HS-27A (cell line): Measurements from ENCODE around the gene TRAPPC5.
"Not testable (repeated sequence)": the region's sequence is repeated elsewhere in the genome, so short reads cannot be mapped to it uniquely, and the experiment has no call there.

Experiments
- DNase-seq: peaks from one replicate; pipeline ENCODE4 v3.0.0-alpha.2; 2012; ENCODE audit warnings: low read depth, missing footprints

Gene TRAPPC5

DNA sequence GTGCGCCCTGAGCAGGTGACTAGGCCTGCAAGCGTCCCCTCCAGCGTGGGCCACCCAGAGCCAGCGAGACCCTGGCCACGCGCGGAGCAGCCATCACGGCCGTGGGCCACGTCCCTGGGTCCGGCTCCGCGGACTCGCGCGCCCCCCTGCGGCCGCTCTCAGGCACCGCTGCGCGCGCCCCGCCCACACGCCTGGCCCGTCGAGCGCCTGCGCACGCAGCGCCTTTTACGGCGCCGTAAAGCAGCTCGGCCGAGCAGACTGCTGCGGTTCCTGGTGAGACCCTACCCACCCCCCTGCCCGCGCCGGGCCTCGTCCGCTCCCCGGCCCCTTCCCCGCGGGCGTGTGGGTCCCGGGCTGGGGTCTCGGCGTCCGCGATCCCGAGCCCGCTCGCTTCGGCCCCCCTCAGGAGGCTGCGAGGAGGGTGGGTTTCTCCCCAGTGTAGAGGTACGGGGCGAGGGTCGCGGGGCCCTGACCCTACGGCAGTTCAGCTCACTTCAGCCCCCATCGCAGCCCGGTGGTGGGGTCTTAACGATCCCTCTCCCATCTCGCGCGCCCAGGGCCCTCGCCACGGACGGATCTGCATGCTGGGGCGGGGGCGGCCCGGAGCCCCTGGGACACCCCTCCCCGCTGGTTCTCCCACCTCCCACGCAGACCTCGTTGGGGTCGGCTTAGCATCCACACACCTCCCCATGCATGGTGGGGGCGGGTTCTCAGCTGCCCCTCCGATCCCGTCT lies at the start of gene TRAPPC5:
Gene TRAPPC5, plus strand, starts transcription at position 228 of the 734 bp plus-strand sequence. CDS start 1,421 bp downstream, outside the sequence.
- peak; percentile 11 for DNase-seq

DNA sequence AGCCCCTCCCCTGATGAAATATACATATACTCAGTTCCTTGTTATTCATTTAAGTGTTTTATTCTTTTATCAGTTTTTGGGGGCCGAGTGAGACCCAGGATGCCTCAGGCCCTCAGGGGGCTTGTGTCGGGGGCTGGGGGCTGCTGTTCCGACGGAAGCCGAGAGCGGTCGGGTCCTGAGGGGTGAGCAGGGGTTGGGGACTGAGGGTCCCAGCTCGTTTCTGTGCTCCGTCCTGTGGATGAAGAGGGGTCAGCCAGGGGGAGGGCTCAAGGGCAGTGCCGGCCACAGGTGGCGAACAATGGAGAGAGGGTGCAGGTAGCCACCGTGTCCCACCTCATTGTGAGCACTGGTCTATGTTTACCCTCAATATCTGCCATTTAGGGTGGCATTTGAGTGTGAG lies 49.1 kb upstream of the TRAPPC5 start:
- DNase-seq, result no peak

DNA sequence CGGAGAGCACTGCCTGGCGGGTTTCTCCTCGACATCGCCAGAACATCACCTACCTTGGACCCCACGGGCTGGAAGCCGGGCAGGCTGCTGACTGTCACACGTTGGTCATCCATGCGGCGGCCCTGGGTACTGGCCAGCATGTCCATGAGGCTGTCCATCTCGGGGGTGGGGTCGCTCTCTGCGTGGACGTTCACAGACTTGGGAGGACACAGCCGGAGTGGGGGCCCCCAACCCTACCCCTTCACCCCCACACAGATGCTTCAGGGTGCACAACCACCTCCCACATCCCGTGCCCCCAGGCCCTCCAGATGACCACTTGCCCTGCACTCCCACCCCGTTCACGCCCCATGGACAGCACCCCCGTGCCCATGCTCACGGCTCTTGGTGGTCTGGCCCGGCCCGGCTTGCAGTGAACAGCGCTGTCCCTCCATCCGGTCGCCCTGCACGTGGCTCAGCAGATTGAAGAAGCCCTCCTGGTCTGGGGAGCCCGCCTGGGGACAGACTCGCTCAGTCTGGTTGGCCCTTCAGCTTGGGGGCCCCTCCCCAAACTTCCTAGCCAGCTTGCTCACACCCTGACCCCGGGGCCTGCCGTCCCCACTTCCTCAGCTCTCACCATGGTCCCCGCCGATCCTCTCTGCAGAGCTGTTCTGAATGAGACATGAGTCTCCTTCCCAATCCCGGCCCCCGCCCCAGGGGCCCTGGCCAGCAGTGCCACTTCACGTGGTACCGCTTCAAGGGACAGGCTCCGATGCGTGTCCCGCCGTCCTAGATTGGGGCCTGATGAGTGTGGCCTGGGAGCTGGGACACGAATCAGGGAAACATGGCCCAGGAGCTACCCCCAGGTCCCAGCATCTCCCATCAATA lies 48.1 kb upstream of the TRAPPC5 start:
- DNase-seq, result no peak

DNA sequence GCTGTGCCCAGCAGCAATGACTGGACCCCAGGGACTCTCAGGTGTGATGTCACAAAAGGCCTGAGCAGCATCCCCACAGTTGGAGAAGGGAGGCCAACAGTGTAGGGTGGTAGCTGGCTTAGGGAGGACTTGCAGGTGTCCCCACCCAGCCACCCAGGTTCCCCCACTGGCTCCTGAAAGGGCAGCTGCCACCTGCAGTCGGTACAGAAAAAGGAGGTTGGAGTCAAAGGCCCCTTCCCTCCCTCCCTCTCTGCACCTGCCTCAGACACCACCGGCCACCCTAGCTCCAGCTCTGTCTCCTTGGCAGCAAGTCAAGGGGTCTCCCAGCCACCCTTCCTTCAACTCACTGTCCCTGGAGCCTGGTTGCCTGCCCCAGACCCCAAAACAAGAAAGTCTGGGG lies 46.9 kb upstream of the TRAPPC5 start, which contains the start of gene PCP2:
Gene PCP2, minus strand, starts transcription at position 22 of the 400 bp plus-strand sequence. CDS start 262 bp downstream, outside the sequence.
- no peak for DNase-seq

DNA sequence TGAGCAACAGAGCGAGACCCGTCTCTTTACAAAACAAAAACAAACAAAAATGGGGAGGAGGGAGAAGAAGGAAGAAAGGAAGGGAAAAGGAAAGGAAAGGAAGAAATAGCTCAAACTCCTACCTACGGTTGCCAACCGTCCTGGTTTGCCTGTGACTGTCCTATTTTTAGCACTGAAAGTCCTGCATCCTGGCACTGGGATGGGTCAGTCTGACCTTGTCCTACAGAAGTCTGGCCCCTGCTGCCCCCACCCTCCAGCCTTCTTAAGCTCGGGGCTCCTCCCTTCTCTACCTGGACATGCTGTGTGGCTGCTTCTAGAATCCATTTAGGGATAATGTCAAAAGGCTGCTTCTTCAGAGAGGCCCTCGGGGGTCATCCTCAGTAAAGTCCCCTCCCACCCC lies 45.0 kb upstream of the TRAPPC5 start:
- DNase-seq, result no peak

DNA sequence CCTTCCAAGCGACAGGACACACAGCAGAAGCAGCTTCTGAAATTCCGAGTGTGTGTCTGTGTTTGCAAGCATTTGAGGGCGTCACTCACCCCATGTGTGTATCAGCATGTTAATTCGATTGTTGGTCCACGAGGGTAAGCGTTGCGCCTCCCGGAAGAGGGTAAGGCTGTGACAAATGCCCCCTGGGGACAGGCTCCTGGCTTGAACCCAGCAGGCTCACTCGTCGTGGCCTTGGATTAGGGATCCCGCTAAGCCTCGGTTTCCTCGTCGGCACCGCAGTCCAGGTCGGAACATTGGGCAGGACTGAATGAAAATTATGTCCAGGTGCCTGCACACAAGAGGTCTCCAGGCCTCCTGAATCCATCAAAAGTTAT lies 44.3 kb upstream of the TRAPPC5 start:
- no peak for DNase-seq

DNA sequence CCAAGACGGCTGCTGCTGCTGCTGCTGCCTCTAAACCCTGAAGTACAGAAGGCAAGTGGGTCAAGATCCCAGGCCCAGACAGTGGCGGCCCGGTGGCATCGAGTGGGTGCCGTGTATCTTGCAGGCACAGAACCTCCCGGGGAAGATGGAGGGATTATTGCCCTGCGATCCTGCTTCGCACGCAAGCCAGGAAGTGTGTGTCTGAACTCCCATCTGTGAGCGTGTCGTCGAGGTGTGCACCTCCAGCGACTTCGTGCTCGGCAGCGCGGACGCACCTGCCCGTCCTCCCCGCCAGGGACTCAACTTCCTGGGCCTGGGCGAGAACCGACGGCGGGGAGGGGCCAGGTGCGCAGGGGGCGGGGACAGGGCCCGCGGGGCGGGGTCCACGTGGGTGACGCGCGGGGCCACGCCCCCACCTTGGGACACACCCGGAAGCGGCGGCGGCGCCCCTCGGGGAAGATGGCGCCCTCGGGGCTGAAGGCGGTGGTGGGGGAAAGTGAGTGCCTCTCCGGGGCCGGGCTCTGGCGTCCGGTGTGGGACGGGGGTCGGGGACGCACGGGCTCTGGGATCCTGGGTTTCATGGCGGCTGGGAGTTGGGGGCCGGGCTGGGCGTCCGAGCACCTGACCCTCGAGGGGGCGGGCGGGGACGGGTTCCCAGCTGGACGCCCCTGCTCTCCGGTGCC lies 43.8 kb upstream of the TRAPPC5 start, which contains the start of gene STXBP2:
Gene STXBP2, plus strand, starts transcription at position 420 of the 683 bp plus-strand sequence. Its CDS starts 40 bp downstream, at position 460.
- DNase-seq, result no peak

DNA sequence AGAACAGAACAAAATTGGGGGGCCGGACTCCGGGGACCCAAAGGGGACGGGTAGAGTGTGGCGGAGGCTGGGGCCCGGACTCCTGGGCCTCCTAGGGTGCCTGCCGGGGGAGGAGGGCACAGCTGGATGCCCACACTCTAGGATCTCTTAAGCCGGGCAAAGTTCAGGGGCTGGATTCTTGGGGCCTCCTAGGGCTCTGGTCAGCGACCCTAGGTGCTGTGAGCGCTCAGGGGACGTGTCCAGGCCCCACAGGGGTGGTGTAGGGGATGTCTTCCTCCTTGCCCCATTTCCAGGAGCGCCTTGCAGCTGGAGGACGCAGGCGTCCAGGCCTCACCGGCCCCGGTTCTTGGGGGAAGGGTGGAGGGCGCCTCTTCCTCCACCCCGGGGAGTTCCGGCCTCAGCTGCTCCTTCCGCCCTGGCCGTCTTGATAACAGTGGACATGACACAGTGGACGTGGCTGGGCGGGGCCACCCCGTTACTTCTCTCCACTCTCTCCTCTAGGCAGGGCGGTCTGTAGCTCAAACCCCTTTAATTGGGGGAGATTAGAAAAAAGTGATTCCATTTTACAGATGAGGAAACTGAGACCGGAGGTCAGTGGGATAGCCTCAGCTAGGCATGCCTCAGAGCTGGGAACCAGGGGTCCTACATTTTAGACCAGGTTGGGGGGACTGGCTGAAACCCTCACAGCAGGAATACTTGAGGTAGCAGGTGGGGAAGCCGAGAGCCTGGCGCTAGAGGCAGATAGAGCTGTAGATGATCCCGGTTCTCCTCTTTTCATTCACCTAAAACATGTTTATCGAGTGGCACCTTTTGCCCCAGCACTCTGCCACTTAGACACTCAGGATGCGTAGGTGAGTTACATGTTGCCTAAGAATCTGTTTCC lies 43.0 kb upstream of the TRAPPC5 start:
- no peak for DNase-seq

DNA sequence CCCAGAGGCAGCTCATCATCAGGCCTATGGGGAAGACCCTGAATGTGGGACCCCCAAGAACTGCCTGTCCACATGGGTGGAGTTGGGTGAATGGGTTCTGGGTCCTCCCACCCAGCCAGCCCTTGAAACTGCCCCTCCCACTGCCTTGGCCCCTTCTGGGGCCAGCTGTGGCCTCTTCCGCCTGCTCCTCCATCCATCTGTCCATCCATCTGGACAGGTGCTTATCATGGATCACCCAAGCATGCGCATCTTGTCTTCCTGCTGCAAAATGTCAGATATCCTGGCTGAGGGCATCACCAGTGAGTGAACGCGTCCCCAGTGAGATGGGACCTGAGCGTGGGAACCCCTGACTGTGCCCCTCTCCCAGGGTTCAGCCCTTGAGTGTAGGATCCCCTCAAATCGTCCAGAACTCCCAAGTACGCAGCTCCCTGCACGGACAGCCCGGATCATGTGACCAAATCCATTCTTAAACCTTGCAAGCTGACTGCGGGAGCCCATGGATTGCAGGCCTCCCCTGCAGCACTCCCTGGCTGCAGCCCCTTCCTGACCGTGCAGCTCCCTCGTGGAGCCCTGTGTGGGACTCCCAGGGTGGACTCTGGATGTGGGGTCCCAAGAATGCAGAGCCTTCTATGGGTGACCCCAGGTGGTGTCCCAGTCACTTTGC lies 41.7 kb upstream of the TRAPPC5 start:
- no peak for DNase-seq

DNA sequence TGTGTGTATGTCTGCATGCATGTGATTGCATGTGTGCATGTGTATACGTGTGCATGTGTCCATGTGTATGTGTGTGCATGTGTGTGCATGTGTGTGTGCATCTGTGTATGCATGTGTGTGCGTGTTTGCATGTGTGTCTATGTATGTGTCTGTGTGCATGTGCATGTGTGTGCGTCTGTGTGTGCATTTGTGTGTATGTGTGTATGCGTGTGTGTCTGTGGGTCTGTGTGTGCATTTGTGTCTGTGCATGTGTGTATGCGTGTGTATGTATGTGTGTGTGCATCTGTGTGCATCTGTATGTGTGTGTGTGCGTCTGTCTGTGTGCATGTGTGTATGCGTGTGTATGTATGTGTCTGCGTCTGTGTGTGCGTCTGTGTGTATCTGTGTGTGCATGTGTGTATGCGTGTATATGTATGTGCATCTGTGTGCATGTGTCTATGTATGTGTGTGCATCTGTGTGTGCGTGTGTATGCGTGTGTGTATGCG lies 40.7 kb upstream of the TRAPPC5 start:
- DNase-seq, result no peak

DNA sequence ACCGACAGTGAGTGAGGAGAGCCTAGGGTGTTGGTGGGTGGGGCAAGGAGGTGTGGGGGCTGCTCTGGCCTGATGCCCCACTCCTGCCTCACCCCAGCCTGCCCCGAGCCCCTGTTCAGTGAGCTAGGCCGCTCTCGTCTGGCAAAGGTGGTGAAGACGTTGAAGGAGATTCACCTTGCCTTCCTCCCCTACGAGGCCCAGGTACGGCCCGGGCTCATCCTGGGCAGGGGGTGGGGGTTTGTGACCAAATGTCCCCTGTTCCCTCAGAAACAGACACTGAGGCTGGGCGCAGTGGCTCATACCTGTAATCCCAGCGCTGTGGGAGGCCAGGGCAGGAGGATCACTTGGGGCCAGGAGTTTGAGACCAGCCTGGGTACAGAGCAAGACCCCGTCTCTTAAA lies 39.8 kb upstream of the TRAPPC5 start:
- DNase-seq, result no peak

DNA sequence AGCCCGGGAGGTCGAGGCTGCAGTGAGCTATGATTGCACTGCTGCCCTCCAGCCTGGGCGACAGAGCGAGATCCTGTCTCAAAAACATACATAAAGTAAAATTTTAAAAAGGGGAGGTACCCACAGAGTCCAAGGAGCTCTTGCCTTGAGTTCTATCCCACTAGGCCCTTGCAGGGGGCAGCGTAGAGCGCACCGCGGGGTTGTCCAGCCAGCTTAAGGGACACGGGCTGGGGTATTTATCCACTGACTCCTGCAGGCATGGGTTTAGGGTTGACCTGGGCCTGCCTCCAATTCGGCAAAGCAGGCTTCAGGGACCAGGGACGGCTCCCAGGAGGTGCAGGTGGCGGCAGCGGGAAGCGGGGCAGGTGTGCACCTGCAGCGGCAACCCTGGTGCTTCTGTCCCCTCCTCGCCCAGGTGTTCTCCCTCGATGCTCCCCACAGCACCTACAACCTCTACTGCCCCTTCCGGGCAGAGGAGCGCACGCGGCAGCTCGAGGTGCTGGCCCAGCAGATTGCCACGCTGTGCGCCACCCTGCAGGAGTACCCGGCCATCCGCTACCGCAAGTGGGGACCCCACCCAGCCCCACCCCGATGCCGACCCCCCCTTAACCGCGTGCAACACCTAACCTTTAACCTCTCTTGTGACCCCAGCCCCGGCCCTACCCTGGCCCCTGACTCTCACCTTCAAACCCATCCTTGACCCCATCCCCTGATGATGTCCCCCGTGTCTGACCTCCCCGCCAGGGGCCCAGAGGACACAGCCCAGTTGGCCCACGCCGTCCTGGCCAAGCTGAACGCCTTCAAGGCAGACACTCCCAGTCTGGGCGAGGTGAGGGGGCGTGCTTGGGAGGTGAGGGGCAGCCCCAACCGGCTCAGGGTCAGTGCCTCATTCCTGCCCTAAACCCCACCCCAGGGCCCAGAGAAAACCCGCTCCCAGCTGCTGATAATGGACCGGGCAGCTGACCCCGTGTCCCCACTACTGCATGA lies 39.0 kb upstream of the TRAPPC5 start:
- no peak for DNase-seq

DNA sequence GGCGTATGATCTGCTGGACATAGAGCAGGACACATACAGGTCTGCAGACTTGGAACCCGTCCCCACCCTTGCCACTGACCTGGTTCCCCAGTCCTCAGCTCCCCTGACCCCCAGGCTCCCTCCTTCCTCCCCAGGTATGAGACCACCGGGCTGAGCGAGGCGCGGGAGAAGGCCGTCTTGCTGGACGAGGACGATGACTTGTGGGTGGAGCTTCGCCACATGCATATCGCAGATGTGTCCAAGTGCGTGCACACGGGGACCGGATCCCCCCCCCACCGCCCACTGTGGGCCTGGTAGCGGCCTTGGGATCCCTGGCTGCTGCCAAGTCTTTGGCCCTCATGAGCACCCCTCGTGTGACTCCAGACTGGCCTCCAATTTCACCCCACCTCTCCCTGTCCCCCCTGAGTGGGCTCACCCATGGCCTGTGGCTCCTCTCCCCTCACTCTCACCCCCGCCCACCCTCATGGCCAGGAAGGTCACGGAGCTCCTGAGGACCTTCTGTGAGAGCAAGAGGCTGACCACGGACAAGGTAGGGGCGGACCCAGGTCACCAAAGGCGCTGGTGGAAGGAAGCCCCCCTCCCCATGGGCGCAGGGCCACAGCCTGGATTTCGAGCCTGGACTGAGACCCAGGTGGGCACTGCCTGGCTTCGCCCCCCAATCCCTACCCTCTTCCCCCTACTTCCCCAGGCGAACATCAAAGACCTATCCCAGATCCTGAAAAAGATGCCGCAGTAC lies 38.2 kb upstream of the TRAPPC5 start:
- no peak for DNase-seq

DNA sequence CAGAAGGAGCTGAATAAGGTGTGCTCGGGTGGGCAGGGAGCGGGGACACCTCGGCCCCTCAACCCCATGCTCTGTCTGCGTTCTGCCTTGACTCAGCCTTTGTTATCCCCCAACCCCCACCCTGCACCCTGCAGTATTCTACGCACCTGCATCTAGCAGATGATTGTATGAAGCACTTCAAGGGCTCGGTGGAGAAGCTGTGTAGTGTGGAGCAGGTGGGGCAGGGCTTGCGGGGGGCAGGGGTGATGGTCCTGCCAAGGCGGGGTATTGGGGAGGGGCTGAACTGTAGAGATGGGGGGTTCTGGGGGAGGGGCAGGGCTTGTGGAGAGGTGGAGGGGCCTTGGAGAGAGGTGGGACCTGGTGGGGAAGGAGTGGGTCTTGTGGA lies 37.6 kb upstream of the TRAPPC5 start:
- DNase-seq, result no peak

DNA sequence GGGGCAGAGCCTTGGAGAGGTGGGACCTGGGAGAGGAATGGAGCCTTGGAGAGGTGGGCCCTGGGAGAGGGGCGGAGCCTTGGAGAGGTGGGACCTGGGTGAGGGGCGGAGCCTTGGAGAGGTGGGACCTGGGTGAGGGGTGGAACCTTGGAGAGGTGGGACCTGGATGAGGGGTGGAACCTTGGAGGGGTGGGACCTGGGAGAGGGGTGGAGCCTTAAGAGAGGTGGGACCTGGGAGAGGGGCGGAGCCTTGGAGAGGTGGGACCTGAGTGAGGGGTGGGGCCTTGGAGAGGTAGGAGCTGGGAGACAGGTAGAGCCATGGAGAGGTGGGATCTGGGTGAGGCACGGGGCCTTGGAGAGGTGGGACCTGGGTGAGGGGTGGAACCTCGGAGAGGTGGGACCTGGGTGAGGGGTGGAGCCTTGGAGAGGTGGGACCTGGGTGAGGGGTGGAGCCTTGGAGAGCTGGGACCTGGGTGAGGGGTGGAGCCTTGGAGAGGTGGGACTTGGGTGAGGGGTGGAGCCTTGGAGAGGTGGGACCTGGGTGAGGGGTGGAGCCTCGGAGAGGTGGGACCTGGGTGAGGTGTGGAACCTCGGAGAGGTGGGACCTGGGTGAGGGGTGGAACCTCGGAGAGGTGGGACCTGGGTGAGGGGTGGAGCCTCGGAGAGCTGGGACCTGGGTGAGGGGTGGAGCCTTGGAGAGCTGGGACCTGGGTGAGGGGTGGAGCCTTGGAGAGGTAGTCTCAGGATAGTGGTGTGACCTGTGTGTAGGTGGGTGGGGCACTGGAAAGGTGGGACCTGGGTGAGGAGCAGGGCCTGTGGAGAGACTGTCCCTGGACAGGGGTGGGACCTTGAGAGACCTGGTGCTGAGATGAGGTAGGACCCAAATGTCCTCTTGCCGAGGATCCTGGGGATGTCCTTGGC lies 36.7 kb upstream of the TRAPPC5 start:
- DNase-seq, result not testable (repeated sequence)

DNA sequence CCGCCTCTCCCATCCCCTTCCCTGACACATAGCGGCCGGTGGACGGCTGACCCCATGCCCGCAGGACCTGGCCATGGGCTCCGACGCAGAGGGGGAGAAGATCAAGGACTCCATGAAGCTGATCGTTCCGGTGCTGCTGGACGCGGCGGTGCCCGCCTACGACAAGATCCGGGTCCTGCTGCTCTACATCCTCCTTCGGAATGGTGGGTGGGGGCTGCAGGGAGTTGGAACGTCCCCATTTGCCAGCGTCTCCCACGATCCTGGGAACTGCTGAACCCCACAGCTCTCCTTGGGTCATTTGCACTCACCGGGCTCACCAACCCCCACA lies 36.1 kb upstream of the TRAPPC5 start:
- no peak for DNase-seq

DNA sequence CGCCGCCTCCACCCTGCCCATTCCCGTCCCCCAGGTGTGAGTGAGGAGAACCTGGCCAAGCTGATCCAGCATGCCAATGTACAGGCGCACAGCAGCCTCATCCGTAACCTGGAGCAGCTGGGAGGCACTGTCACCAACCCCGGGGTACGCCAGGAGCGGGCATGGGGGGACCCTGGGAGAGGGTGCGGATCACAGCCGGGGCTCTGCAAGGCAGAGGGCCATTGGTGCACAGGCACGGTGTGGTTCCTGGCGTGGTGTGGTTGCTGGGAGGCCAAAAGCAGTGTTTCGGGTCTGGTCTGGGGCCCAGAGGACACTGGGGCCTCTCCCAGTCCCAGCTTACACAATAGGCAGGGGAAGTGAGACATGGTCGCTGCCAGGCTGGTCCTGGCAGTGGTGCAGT lies 35.5 kb upstream of the TRAPPC5 start:
- no peak for DNase-seq
